Osteocyte (in vitro differentiated cells): ENCODE results near the gene PLEKHA1. TPM values are rescaled to one million over a fixed set of nuclear protein-coding genes. Genes with fewer than 3 reads are reported as not detected.

Experiments used
- DNase-seq: peaks from one replicate; pipeline ENCODE4 v3.0.0; 2021; ENCODE audit warnings: mixed read lengths; ENCODE audit not compliant: unreplicated experiment; ENCODE audit errors: extremely low spot score
- H3K27ac Mint-ChIP-seq: one replicate; pipeline ENCODE4 v1.8.0; 2021; ENCODE audit warnings: mild to moderate bottlenecking, mixed read lengths; ENCODE audit not compliant: unreplicated experiment
- H3K27me3 Mint-ChIP-seq: one replicate; pipeline ENCODE4 v1.8.0; 2021; ENCODE audit warnings: mixed read lengths; ENCODE audit not compliant: unreplicated experiment
- H3K36me3 Mint-ChIP-seq: one replicate; pipeline ENCODE4 v1.8.0; 2021; ENCODE audit warnings: mixed read lengths; ENCODE audit not compliant: unreplicated experiment
- H3K4me1 Mint-ChIP-seq: one replicate; pipeline ENCODE4 v1.8.0; 2021; ENCODE audit warnings: mixed read lengths; ENCODE audit not compliant: unreplicated experiment
- H3K4me3 Mint-ChIP-seq: one replicate; pipeline ENCODE4 v1.8.0; 2021; ENCODE audit warnings: mild to moderate bottlenecking, moderate library complexity, mixed read lengths; ENCODE audit not compliant: unreplicated experiment
- H3K9me3 Mint-ChIP-seq: one replicate; pipeline ENCODE4 v1.8.0; 2021; ENCODE audit warnings: mixed read lengths; ENCODE audit not compliant: unreplicated experiment
- total RNA-seq: library from RNA; stranded (reverse); gene quantifications from 2 replicates; pipeline ENCODE4 v1.2.1, GENCODE V29; 2021
- TF ChIP-seq, protein P1 (sequence below): fragments of 200-600 bp; sonication (generic); IDR thresholded peaks from 2 replicates; pipeline ENCODE4 v1.5.0; 2021; ENCODE audit warnings: antibody characterized with exemption, mild to moderate bottlenecking, moderate library complexity

Gene PLEKHA1
- total RNA-seq, 1 donor from 2014 or later = 62.8 TPM

DNA sequence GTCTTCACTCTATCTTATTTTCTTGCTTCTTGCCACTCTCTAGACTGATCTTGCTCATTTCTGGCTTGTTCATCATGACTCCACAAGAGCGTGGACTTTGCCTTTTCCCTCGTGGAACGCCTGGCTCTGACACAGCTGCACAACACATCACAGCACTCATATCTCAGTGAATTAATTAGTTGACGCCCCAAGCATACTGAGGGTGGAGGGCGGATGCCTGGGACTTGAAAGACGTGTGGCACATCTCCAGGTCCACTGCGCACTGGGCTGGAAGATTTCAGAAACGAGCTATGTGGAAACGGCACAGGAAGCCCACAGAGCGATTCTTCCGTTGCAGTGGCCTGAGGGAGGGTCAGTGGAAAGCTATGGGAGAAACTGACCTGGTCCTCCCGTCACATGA lies 23.6 kb upstream of the PLEKHA1 start:
- H3K4me1 Mint-ChIP-seq = no peaks in the 10 kb centered on the region
- no peak overlapping the region for H3K4me3 Mint-ChIP-seq
- TF ChIP-seq, protein P1, sequence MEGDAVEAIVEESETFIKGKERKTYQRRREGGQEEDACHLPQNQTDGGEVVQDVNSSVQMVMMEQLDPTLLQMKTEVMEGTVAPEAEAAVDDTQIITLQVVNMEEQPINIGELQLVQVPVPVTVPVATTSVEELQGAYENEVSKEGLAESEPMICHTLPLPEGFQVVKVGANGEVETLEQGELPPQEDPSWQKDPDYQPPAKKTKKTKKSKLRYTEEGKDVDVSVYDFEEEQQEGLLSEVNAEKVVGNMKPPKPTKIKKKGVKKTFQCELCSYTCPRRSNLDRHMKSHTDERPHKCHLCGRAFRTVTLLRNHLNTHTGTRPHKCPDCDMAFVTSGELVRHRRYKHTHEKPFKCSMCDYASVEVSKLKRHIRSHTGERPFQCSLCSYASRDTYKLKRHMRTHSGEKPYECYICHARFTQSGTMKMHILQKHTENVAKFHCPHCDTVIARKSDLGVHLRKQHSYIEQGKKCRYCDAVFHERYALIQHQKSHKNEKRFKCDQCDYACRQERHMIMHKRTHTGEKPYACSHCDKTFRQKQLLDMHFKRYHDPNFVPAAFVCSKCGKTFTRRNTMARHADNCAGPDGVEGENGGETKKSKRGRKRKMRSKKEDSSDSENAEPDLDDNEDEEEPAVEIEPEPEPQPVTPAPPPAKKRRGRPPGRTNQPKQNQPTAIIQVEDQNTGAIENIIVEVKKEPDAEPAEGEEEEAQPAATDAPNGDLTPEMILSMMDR = no peak
- no peak overlapping the region for H3K27ac Mint-ChIP-seq
- H3K27me3 Mint-ChIP-seq = peaks cover 14% of the 10 kb centered on the region
- no peaks in the 10 kb centered on the region for H3K9me3 Mint-ChIP-seq
- H3K36me3 Mint-ChIP-seq = no peaks in the 10 kb centered on the region
- no peak for DNase-seq

DNA sequence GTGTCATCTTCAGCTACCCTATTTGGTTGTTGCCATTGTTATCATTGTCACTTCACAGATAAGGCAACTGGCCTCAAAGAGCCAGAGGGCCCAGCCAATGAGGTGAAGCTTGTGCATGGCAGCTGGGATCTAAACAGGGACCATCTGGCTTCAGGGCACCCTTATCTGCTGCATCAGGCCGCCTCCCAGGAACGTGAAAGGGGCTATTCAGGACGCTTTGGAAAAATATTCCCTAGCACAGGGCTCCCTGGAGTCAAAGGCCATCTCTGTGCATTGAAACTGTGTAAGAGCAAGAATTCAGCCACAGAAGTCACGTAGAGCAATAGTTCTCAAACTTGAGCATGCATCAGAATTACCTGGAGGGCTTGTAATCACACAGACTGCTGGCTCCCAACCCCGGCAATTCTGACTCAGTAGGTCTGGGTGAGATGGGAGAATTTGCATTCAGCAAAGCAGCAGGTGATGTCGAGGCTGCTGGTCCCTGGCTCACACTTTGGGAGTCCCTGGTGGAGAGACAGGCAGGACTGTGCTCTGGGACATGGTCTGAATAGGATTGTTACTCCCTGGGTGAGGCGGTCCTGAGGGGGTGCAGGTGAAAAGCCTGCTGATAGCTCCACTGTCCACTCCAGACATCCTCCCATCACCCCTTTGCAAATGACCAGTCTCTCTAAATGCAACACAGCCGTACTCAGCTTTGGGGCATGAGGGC lies 21.5 kb upstream of the PLEKHA1 start:
- DNase-seq = no peak
- H3K9me3 Mint-ChIP-seq = peaks cover under 1% of the 10 kb centered on the region
- peaks cover 14% of the 10 kb centered on the region for H3K27me3 Mint-ChIP-seq
- H3K27ac Mint-ChIP-seq = no peak overlapping the region
- no peak overlapping the region for H3K4me3 Mint-ChIP-seq
- no peaks in the 10 kb centered on the region for H3K36me3 Mint-ChIP-seq
- TF ChIP-seq, protein P1 = no peak
- H3K4me1 Mint-ChIP-seq = no peaks in the 10 kb centered on the region

DNA sequence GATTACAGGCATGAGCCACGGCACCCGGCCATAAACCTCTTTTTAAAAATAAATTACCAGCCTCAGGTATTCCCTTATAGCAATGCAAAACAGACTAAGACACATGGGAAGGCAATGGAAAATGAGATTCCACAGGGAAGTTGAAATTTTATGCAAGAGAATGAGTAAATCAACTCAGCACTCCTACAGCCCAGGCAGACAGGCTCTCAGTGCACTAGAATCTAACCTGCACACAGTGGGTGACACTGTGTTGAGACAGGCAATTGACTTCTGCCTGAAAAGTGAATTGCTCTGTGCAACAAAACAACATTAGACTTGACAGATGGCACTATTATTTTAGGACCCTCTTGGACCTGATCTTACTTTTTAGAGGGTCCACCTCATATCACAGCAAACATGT lies 20.1 kb upstream of the PLEKHA1 start:
- Mint-ChIP-seq H3K27me3 (peaks cover 18% of the 10 kb centered on the region), H3K36me3 (peaks cover 4% of the 10 kb centered on the region), H3K4me1 (no peaks in the 10 kb centered on the region), H3K4me3 (no peak overlapping the region), H3K9me3 (peaks cover 10% of the 10 kb centered on the region), H3K27ac (no peak overlapping the region)
- DNase-seq = no peak
- TF ChIP-seq, protein P1 = no peak

DNA sequence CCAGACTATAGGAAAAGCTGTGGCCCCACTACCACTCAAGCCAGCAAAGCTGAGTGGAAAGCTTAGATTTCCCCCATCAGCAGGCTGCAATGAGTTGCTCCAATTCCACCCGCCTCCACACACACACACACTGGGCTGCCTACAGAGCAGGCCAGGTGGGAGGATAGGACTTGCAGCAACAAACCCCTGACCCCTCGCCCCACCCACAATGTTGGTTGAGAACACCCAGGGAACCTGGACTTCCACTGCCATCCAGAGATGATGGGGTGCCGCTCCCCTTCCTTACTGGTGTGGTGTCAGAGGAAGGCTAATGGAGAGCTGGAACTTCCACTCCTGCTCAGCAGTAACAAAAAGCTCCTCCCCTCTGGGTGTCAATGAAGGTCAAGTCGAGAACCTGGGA lies 16.8 kb upstream of the PLEKHA1 start:
- Mint-ChIP-seq H3K9me3 (peaks cover 10% of the 10 kb centered on the region), H3K27me3 (peaks cover 12% of the 10 kb centered on the region), H3K4me1 (no peaks in the 10 kb centered on the region), H3K27ac (no peak overlapping the region), H3K36me3 (peaks cover 4% of the 10 kb centered on the region), H3K4me3 (no peak overlapping the region)
- TF ChIP-seq, protein P1 = no peak
- DNase-seq = no peak

DNA sequence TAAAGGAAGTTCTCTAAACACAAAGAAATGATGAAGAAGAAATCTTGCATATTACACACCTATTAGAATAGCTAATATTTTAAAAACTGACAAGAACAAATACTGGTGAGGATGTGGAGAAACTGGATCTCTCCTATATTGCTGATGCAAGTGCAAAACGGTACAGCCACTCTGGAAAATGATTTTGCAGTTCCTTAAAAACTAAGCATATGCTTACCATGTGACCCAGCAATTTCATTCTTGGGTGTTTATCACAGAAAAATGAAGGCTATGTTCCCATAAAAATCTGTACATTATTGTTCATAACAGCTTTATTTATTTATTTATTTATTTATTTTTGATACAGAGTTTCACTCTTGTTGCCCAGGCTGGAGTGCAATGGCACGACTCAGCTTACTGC lies 14.9 kb upstream of the PLEKHA1 start:
- no peak overlapping the region for H3K4me3 Mint-ChIP-seq
- H3K27ac Mint-ChIP-seq = no peak overlapping the region
- peaks cover 4% of the 10 kb centered on the region for H3K36me3 Mint-ChIP-seq
- H3K27me3 Mint-ChIP-seq = peaks cover 4% of the 10 kb centered on the region
- TF ChIP-seq, protein P1 = no peak
- peaks cover 10% of the 10 kb centered on the region for H3K9me3 Mint-ChIP-seq
- DNase-seq = no peak
- peaks cover 11% of the 10 kb centered on the region for H3K4me1 Mint-ChIP-seq
